G401 (cell line): ENCODE results near the gene WASF2. TPM values are rescaled to one million over a fixed set of nuclear protein-coding genes. Genes with fewer than 3 reads are reported as not detected.
"Not testable (repeated sequence)": the region's sequence is repeated elsewhere in the genome, so short reads cannot be mapped to it uniquely, and the experiment has no call there.

Experiments used
- DNase-seq: peaks from one replicate; pipeline ENCODE4 v3.0.0-alpha.2; 2015; ENCODE audit warnings: low spot score
- in situ Hi-C: cut with HindIII; loops from 2 replicates; pipeline ENCODE4 v1.10.0; 2016; ENCODE audit warnings: low sequenced_read_pairs, mixed read lengths
- total RNA-seq: library from RNA; depleted of rRNA; stranded (reverse); fragments of >200 nt; shearing (Covaris generic); gene quantifications from 2 replicates; pipeline ENCODE4 v1.2.3, GENCODE V29; 2014

WASF2 gene
- total RNA-seq, 1 experiment from 2014 or later = 14.2 TPM

DNA sequence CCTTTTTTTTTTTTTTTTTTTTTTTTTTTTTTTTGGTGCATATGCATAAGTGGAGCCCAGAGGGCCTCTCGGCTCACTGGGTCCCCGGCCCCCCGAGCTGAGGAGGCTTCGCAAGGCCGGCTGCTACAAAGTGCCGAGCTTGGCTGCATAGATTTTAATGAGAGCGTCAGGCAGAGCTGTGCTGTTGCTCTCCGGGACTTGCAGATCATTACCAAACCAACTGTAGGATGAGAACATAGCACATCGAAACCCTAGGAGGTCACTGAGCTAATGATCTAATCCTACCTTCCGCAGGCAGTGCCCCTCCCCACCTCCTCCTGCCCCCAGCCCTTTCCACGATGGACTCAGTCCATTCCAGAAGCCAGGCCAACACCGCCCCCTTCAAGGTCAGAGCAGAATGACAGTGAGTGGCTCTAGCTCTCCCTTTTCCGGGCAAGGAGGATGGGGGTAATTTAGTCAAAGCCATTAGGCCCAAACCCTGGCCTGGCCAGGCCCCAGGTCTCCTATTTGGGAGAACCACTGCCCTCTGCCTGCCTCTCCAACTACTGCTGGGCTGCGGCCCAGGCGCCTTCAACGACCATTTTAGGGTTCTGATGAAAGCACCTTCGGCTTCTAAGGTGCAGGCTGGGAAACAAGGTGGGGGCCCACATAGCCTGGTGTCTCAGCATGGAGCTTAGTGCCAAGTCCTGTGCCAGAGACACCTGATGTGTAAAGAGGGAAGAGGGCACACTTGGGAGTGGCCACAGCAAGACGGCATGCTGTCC is 84.2 kb downstream of the WASF2 start:
- in situ Hi-C loops = loop anchor here (25.0 kb wide), 1 partner anchor 182 kb away; no protein-coding TSS in a partner anchor
- not testable (repeated sequence) for DNase-seq

DNA sequence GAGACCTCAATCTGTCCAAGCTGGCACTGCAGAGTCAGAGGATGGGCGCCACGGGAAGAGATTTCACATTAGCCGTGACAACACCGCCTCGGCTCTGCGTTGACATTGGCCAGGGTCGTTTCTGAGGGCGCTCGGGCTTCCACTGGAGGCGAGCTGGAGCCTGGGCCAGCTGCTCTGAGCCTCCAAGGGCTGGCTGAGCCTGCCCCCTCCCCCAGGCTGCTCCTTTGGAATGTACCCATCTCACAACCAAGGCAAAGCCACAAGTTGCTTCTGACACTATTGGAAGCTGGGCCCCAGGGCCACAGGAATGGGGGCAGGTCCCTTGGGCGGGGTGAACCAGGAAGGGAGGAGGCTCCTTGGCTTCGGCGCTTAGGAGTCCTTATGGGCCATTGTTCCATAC is 84.9 kb downstream of the WASF2 start:
- DNase-seq = no peak
- in situ Hi-C loops = loop anchor here (25.0 kb wide), 1 partner anchor 182 kb away; no protein-coding TSS in a partner anchor

DNA sequence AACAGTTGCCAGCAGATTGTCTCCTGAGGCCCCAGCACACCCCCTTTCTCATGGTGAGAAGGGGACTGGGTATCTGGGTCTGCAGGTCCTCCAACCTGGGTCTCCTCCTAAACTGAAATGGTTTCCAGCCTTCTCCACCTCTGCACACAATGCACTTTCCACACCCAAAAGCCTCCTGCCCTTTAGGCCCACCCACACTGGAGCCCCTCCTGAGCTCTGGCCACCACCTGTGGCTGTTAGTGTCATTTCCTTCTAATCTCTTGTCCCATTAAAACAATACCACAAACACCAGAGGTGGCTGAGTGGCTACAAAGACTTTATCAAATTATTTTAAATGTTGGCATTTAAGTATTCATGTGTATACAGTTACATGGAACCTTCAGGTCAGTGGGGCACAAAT is 86.0 kb downstream of the WASF2 start:
- no peak for DNase-seq
- in situ Hi-C loops = loop anchor here (25.0 kb wide), 1 partner anchor 183 kb away; no protein-coding TSS in a partner anchor

DNA sequence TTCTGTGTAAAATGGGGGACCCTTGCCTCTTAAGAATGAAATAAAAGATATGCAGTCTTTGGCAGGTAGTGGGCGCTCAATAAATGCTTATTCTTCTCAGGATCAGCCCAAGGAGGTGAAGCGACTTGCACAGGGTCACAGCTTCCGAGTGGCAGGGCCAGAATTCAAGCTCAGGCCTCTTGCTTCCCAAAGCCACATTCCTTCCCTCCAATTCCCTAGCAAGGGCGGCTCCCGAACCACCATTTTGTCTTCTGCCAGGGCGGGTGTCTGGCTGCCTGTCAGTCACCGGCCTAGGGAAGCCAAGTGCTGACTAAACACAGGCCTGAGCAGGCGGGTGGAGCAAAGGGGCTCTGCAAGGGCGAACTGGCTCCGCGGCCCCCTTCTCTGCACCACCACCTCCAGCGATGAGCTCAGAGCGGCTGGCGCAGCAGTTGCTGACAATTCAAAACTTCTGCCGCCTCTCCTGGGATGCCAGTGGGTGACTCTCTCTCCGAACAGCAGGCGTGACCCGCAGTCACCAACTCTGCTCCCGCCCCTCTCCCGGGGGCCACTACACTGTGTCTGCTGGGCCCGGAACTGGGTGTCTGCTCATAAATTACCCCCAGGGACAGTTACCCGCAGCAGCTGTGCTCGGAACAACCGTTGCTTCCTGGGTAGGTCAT is 86.8 kb downstream of the WASF2 start:
- in situ Hi-C loops = loop anchor here (25.0 kb wide), 1 partner anchor 184 kb away; no protein-coding TSS in a partner anchor
- DNase-seq = no peak

DNA sequence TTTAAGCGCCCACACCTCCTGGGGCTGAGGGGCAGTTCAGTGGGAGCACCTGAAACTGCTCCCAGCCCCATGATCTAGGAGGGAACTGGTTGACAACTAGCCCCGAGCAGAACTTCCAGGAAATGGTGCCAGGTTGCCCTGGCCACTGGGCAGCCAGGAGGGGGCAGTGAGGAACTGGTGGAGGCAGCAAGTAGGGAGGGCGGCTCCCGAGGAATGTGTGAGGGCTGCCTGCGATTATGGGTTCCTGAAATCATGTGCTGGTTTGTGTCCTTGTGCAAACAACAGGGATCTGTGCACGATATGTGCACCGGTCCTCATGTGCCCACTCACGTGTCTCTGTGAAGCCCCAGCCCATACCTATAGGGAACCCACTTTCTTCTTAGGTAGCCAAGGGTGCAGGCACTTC is 87.6 kb downstream of the WASF2 start:
- in situ Hi-C loops = loop anchor here (25.0 kb wide), 1 partner anchor 185 kb away; no protein-coding TSS in a partner anchor
- peak; percentile 44 for DNase-seq

DNA sequence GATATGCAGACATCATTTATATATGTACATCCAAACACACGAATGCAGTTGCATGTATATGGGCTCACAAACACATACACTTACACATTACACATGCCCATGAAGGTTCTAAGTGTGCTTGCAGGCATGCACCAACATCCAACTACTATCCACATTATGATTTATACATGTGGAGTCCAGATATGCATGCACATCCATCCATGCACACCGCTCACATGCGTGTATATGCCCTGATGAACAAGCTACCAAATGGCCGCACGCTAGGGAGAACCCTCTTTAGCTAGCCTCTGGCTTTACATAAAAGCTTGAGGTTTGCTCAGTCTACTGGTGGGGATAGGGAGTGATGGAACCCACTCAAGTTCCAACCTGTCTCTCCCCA is 89.0 kb downstream of the WASF2 start:
- DNase-seq = no peak

DNA sequence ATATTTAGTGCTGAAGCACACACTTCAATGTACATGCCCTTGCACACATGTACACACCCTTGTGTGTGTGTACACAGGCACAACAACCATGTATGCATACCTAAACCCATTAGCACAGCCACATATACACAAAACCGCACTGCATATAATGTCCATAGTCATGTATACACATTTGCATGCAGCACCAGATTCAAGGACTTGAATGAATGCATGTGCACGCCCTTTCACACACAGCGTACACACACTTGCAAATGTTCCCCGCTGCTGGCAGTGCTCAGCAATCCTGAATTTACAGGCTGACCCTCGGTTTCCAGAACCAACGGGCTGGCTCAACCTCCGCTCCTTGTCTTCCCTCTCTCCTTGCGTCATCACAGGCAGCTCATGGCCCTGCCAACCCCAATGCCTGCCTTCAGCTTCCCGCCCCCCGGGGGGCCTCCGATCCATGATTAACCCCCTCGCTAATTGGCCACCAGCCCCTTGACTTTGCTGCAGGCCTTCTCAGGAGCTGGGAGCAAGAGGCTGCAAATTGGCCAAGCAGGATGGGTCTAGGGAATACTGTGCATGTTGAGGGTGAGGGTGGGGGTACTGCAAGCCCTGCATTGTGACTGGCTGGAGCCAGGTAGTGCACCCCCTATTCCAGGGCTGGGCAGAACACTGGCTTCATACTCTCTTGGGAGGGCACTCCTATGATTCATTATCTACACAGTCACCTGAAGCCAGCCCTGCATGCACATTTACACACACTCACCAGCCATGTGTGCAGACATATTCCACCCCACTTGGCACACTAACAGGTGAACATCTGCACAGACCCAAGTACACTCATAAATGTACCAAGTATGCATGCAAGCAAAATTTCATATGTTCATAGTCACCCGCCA is 89.6 kb downstream of the WASF2 start:
- DNase-seq = no peak
- in situ Hi-C loops = loop anchor here (25.0 kb wide), 1 partner anchor 187 kb away; no protein-coding TSS in a partner anchor

More for the DNA sequence above, 89.0 kb downstream of the WASF2 start:
- in situ Hi-C loops = loop anchor here (25.0 kb wide), 1 partner anchor 186 kb away; no protein-coding TSS in a partner anchor

DNA sequence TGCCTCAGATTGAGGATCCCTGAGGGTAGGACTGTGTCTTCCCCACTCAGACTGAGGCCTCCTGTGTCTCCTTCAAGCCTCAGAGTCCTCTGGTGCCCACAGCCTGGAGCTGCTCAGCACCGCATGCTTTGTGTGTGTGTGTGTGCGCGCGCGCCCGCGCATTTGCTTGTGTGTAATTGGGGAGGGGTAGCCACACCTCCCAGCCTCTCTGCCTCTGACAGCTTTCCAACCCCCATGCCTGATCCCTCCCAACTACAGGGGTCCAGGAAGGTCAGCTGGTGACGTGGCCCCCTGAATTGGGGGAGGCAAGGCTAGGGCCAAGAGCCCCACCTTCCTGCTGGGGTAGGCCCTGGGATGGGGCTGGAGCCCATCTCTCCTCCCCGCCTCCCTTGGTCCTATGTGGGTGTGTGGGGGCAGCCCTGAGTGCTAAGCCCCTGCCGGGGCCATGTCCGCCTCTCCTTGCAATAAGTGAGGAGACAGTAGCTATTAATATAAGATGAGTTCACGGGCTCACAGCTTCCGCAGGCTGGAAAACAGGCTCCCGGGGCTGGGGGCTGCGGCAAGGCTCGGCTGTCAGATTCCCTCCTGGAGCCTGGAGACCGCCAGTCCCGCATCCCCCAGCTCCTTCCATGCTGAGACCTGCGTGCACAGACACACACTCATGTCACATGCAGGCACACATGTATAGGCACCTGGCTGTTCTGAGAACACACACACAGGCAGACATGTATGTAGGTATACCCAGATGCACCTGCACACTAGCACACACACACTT is 90.5 kb downstream of the WASF2 start:
- in situ Hi-C loops = loop anchor here (25.0 kb wide), 1 partner anchor 188 kb away; no protein-coding TSS in a partner anchor
- no peak for DNase-seq

DNA sequence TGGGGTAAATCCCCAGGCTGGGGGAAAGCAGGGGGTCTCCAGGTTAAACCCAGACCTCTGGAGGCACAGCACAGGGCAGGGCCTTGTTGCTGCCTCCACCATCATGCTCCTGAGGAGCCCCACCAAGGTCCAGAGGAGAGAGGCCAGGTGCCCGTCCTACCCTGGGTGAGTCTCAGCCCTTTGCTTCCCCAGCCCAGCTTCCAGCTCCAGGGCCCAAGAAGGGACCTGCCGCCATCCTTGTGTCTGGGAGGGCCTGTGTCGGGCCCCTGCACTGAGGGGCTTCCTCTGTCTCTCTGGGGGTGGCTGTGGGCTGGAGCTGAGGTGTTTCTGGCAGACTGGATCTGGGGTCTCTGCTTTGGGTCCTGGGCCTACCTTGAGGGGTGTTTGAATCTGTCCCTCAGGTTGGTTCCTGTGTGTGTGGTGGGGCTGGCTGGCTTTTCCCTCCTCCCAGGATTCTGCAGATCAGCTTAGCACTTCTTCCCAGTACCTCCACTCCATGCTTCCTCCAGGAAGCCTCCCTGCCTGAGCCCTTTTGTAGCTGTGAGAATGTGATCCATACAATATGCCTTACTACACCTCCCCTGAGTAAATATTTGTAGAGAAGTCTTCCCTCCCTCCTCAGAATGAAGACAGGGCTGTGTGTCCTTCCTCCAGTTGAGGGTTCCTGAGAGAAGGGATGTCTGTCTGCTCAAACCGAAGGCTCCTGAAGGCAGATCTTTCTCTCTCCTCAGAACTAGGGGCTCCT is 91.4 kb downstream of the WASF2 start:
- in situ Hi-C loops = no loop called here
- no peak for DNase-seq

DNA sequence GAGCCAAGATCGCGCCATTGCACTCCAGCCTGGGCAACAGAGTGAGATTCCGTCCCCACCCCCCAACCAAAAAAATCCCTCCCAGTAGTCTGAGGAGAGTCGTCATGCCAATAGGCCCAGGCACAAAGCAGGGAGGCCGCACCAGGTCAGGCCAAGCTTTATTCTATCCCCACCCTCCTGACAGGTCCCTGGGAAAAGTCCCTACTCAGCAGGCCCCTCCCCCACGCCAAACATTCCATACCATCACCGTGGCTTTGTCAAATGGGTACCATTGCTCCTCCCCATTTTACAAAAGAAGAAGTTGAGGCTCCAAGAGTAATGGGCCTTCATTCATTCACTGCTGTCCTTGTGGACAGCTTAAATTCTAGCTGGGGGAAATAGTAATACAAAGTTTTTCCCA is 92.2 kb downstream of the WASF2 start:
- in situ Hi-C loops = no loop called here

DNA sequence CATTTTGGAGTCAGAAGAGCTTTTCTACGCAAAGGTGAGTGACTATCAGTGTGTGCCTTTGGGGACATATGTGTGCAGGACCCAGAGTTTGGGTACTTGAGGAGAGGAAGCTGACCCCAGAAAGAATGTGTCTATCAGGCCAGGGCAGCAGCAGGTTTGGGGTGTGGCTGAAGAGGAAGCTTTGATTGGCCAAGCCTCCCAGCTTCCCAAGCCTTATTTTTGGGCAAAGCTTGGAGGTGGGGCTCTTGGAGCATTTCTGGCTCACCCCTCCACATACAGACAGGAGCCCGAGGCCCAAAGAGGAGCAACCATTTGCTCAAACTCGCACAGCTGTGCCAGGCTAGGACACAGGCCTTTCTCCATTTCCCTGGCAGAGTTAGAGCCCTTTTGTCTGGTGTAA is 92.9 kb downstream of the WASF2 start:
- no peak for DNase-seq
- in situ Hi-C loops = no loop called here

More for the DNA sequence above, 92.2 kb downstream of the WASF2 start:
- no peak for DNase-seq

DNA sequence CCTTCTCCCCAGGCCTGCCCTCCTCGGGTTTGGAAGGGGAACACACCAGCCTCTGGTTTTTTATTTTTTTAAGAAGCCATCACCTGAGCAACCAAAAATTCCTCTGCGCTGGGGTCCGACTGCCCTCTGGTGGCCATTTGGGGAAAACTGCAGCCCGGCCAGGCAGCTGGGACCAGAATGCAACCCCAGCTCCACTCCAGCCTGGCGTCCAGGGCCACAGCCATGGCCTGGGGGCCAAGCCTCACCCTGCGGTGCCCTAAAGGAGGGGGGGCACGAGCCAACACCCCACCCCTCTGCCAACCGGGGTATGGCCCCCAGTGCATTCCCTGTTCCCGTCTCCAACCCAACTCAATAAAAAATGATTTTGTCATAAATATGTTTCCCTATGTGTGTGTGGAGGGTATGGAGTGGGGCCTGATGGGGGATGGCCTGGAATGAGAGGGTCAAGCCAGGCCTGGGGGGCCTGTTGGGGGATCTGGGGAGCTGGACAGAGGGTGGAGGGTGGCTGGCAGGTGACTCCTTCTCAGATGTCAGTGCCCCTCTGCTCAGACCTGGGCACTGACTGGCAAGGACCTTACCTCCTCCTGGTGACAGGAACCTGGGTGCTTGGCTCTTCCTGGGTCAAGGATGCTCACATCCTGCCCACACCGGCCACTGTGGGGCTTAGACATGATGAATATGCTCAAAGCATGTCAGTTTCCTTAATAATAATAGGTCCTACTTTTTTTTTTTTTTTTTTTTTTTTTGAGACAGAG is 94.3 kb downstream of the WASF2 start:
- in situ Hi-C loops = no loop called here
- DNase-seq = peak; percentile 88

DNA sequence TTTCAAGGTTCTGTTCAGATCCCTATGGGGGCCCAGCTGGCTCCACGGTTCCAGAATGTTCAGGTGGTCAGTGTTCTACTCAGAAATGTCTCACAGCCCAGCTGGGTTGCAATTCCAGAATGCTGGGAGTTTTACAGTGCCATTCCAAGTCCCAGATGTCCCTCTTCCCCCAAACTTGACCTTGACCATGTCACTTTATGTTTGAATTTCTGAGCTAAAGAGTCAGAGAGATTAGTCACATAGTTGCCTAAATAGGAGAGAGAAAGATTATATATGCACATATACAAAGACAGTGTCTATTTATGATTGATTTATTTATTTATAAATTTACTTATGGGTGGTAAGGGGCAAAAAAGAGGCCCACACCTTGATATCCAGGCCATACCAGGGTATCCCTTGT is 95.0 kb downstream of the WASF2 start:
- DNase-seq = no peak
- in situ Hi-C loops = no loop called here

DNA sequence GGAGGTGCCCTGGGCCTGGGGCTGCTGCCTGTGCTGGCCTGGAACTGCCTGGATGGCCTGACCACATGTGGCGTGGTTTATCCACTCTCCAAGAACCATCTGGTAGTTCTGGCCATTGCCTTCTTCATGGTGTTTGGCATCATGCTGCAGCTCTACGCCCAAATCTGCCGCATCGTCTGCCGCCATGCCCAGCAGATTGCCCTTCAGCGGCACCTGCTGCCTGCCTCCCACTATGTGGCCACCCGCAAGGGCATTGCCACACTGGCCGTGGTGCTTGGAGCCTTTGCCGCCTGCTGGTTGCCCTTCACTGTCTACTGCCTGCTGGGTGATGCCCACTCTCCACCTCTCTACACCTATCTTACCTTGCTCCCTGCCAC is 95.7 kb downstream of the WASF2 start:
- DNase-seq = peak; percentile 55
- in situ Hi-C loops = no loop called here

DNA sequence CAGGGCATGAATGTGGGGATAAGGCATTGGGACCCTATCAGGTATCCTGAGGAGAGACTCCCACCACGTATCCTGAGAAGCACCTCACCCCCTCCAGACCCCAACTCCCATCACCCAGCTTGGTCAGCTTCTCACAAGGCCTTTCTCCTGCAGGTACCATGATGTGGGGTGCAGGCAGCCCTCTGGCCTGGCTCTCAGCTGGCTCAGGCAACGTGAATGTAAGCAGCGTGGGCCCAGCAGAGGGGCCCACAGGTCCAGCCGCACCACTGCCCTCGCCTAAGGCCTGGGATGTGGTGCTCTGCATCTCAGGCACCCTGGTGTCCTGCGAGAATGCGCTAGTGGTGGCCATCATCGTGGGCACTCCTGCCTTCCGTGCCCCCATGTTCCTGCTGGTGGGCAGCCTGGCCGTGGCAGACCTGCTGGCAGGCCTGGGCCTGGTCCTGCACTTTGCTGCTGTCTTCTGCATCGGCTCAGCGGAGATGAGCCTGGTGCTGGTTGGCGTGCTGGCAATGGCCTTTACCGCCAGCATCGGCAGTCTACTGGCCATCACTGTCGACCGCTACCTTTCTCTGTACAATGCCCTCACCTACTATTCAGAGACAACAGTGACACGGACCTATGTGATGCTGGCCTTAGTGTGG is 96.2 kb downstream of the WASF2 start:
- in situ Hi-C loops = no loop called here

DNA sequence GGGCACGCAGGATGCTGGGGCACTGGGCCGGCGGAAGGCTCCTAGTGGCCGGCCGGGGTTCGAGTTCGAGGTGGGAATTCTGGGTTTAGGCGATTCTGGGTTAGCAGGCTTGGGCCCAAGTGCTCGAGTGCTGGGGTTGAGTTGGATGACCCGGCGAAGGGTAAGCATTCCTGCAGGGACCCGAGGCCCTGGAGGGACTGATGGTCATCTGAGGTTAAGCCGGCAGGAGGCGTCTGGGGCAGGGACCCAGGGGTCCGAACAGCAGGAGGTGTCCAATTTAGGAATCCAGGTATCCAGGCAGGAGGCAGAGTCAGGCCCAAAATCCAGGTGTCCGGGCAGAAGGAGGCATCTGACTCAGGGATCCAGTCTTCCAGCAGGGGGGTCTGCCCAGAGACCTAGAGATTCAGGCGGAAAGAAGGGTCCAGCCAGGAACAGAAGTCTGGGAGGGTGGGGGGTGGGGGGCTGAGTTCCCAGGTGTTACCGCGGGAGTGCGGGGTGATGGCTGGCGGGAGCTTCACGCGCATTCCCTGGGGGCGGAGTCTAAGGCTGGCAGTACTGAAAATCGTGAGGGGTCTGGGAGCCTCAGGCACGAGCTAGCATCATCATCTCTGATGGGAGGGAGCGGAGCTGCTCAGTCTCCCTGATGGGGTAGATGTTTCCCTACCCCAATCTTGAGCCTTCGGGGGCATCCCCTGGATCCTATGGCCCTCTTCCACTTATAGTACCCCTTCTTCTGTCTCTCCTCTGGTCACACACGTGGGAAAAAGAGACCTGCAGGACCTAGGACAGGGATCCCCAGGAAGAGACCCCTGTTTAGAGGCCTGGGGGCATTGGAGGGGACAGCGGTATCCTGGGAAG is 97.0 kb downstream of the WASF2 start:
- in situ Hi-C loops = no loop called here
- peak; percentile 20 for DNase-seq

More for the DNA sequence above, 96.2 kb downstream of the WASF2 start:
- DNase-seq = peak; percentile 49
